H9 (cell line): Measurements from ENCODE around the gene RTL5. TPM values are rescaled to one million over a fixed set of nuclear protein-coding genes. Genes with fewer than 3 reads are reported as not detected.

Source experiments
- DNase-seq: peaks from one replicate; pipeline ENCODE4 v3.0.0-alpha.2; 2017
- H2AFZ ChIP-seq: one replicate; pipeline ENCODE4 v1.6.1; 2013; ENCODE audit warnings: mild to moderate bottlenecking, low read length, control low read depth, moderate library complexity
- H2AK5ac ChIP-seq: 2 replicates; pipeline ENCODE4 v1.6.1; 2013; ENCODE audit warnings: low read length, control low read depth, mixed read lengths; ENCODE audit not compliant: insufficient read length
- H2BK120ac ChIP-seq: one replicate; pipeline ENCODE4 v1.6.1; 2013; ENCODE audit warnings: low read depth, mild to moderate bottlenecking, low read length, control low read depth, inconsistent platforms; ENCODE audit not compliant: poor library complexity, severe bottlenecking
- H2BK12ac ChIP-seq: 2 replicates; pipeline ENCODE4 v1.6.1; 2013; ENCODE audit warnings: low read length, control low read depth, mixed read lengths, low read depth; ENCODE audit not compliant: insufficient read length
- H2BK15ac ChIP-seq: 2 replicates; pipeline ENCODE4 v1.6.1; 2013; ENCODE audit warnings: low read depth, low read length, control low read depth
- H2BK20ac ChIP-seq: one replicate; pipeline ENCODE4 v1.6.1; 2013; ENCODE audit warnings: low read depth, mild to moderate bottlenecking, low read length, control low read depth, inconsistent platforms; ENCODE audit not compliant: poor library complexity, severe bottlenecking
- H2BK5ac ChIP-seq: 2 replicates; pipeline ENCODE4 v1.6.1; 2013; ENCODE audit warnings: low read length, control low read depth, mixed read lengths; ENCODE audit not compliant: insufficient read length
- H3K14ac ChIP-seq: 2 replicates; pipeline ENCODE4 v1.6.1; 2013; ENCODE audit warnings: low read length, control low read depth; ENCODE audit not compliant: insufficient read depth
- H3K18ac ChIP-seq: 2 replicates; pipeline ENCODE4 v1.6.1; 2013; ENCODE audit warnings: low read depth, mild to moderate bottlenecking, mixed read lengths, low read length, control low read depth; ENCODE audit not compliant: insufficient read length
- H3K23ac ChIP-seq: 2 replicates; pipeline ENCODE4 v1.6.1; 2013; ENCODE audit warnings: low read length, control low read depth, mixed read lengths, low read depth; ENCODE audit not compliant: insufficient read length
- H3K23me2 ChIP-seq: 2 replicates; pipeline ENCODE4 v1.6.1; 2013; ENCODE audit warnings: low read depth, mild to moderate bottlenecking, mixed read lengths, low read length, control low read depth; ENCODE audit not compliant: insufficient read length, poor library complexity, severe bottlenecking
- H3K27ac ChIP-seq: 2 replicates; pipeline ENCODE4 v1.5.1; 2013; ENCODE audit warnings: low read length, control low read depth, mixed read lengths, low read depth; ENCODE audit not compliant: insufficient read length
- H3K27me3 ChIP-seq: 2 replicates; pipeline ENCODE4 v1.6.1; 2013; ENCODE audit warnings: low read length, control low read depth, inconsistent platforms; ENCODE audit not compliant: insufficient read depth
- H3K4ac ChIP-seq: 2 replicates; pipeline ENCODE4 v1.6.1; 2013; ENCODE audit warnings: low read depth, mild to moderate bottlenecking, control low read depth, inconsistent platforms, low read length, moderate library complexity
- H3K4me1 ChIP-seq: 2 replicates; pipeline ENCODE4 v1.6.1; 2013; ENCODE audit warnings: low read length, control low read depth, inconsistent platforms; ENCODE audit not compliant: insufficient read depth
- H3K4me2 ChIP-seq: 2 replicates; pipeline ENCODE4 v1.6.1; 2013; ENCODE audit warnings: low read length, control low read depth, mixed read lengths; ENCODE audit not compliant: insufficient read length, insufficient read depth
- H3K56ac ChIP-seq: 2 replicates; pipeline ENCODE4 v1.6.1; 2013; ENCODE audit warnings: low read depth, mild to moderate bottlenecking, mixed read lengths, low read length, control low read depth; ENCODE audit not compliant: insufficient read length
- H3K79me1 ChIP-seq: 2 replicates; pipeline ENCODE4 v1.6.1; 2013; ENCODE audit warnings: low read depth, mild to moderate bottlenecking, moderate library complexity, low read length, control low read depth, inconsistent platforms; ENCODE audit not compliant: insufficient read depth, poor library complexity, severe bottlenecking
- H3K79me2 ChIP-seq: 2 replicates; pipeline ENCODE4 v1.6.1; 2013; ENCODE audit warnings: low read length, control low read depth, inconsistent platforms; ENCODE audit not compliant: insufficient read depth
- H3K9ac ChIP-seq: 2 replicates; pipeline ENCODE4 v1.6.1; 2013; ENCODE audit warnings: low read length, control low read depth, mixed read lengths; ENCODE audit not compliant: insufficient read length; ENCODE audit errors: extremely low read depth
- H3K9me3 ChIP-seq: one replicate; pipeline ENCODE4 v1.6.1; 2013; ENCODE audit warnings: low read depth, low read length, inconsistent platforms; ENCODE audit not compliant: control insufficient read depth
- H3T11ph ChIP-seq: one replicate; pipeline ENCODE4 v1.6.1; 2013; ENCODE audit warnings: mild to moderate bottlenecking, low read length, control low read depth, inconsistent platforms
- H4K20me1 ChIP-seq: one replicate; pipeline ENCODE4 v1.6.1; 2013; ENCODE audit not compliant: control insufficient read depth, insufficient read length, insufficient read depth
- H4K5ac ChIP-seq: 2 replicates; pipeline ENCODE4 v1.6.1; 2013; ENCODE audit warnings: low read depth, mild to moderate bottlenecking, mixed read lengths, low read length, control low read depth; ENCODE audit not compliant: insufficient read length
- H4K8ac ChIP-seq: replicated peaks from 2 replicates; pipeline ENCODE4 v1.6.1; 2013; ENCODE audit warnings: low read length, control low read depth, mixed read lengths, low read depth; ENCODE audit not compliant: insufficient read length
- H4K91ac ChIP-seq: 2 replicates; pipeline ENCODE4 v1.6.1; 2013; ENCODE audit warnings: low read depth, mild to moderate bottlenecking, moderate library complexity, mixed read lengths, low read length, control low read depth; ENCODE audit not compliant: insufficient read length
- H3K27ac Mint-ChIP-seq, 3 experiments: 2 replicates in 2 of 3; 3 replicates in 1 of 3; pipeline ENCODE4 v1.8.0; 2020 to 2021; ENCODE audit warnings: mixed read lengths in 3 of 3, mild to moderate bottlenecking in 1 of 3, moderate library complexity in 1 of 3
- H3K27me3 Mint-ChIP-seq: 2 replicates; pipeline ENCODE4 v1.8.0; 2021; ENCODE audit warnings: low read depth, mild to moderate bottlenecking, moderate library complexity, mixed read lengths
- H3K36me3 Mint-ChIP-seq, 3 experiments: 2 replicates in 2 of 3; 3 replicates in 1 of 3; pipeline ENCODE4 v1.8.0; 2020 to 2021; ENCODE audit warnings: low read depth in 3 of 3, mixed read lengths in 3 of 3; ENCODE audit not compliant: insufficient read depth in 1 of 3
- H3K4me1 Mint-ChIP-seq, 2 experiments: 2 replicates each; pipeline ENCODE4 v1.8.0; 2020; ENCODE audit warnings: mixed read lengths in 2 of 2
- H3K4me3 Mint-ChIP-seq, 2 experiments: 2 replicates in 1 of 2; 3 replicates in 1 of 2; pipeline ENCODE4 v1.8.0; 2020 to 2021; ENCODE audit warnings: mild to moderate bottlenecking in 2 of 2, mixed read lengths in 2 of 2, moderate library complexity in 1 of 2
- H3K9me3 Mint-ChIP-seq, 2 experiments: 2 replicates in 1 of 2; 3 replicates in 1 of 2; pipeline ENCODE4 v1.8.0; 2020; ENCODE audit warnings: mild to moderate bottlenecking in 2 of 2, mixed read lengths in 2 of 2, moderate library complexity in 1 of 2
- whole genome bisulfite sequencing: extraction: QIAGEN DNeasy Blood & Tissue Kit; methylation state at CpG from one replicate; pipeline ENCODE4 v1.1.7; 2013; ENCODE audit warnings: missing lambda C conversion rate, low lambda C conversion rate, mixed read lengths; ENCODE audit not compliant: insufficient read length; ENCODE audit errors: extremely low coverage; 5-methylcytosine and 5-hydroxymethylcytosine counted together
- total RNA-seq: library from RNA; stranded (reverse); gene quantifications from 2 replicates; pipeline ENCODE4 v1.2.1, GENCODE V29; 2021
- TF ChIP-seq, protein P1 (sequence below): fragments of 200-600 bp; sonication (generic); conservative IDR thresholded peaks from 3 replicates; pipeline ENCODE4 v1.8.0; 2021; ENCODE audit warnings: antibody characterized with exemption, mild to moderate bottlenecking

RTL5 gene
- total RNA-seq, 1 experiment from 2014 or later, result 1.2 TPM

DNA sequence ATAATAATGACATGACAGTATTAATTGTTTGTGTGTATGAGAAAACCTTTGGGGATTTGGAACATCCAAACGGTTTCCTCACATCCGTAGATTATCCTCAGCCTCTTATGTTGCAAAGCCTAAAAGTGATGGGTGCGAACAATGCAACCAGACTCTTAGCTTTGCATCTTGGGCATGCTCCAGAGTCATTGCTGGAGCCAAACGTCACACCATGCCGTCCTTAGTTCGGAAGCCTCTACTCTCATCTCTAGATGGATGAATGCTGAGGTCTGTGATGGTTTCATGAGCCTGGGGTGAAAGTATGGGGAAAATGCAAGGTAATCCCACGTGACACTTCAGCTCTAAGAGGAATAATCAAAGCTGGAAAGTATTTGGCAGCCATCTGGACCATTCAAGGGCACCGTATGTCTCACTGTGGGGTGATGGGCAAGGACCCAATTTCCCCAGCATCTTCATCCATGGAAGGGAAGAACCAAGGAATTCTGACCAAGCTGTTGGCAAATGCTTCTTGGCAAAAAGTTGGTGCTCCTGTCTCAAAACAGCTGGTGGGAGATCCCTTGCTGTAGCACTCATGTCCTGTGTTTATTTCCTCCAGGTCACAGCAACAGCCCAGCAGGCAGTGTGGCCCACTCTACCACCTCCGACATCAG lies 6.3 kb upstream of the RTL5 start:
- Histone ChIP-seq H3K14ac (no peak overlapping the region), H3K18ac (no peak overlapping the region), H4K91ac (no peak overlapping the region), H2BK120ac (no peak overlapping the region), H4K8ac (no peak overlapping the region), H3K4me1 (no peaks in the 10 kb centered on the region), H3K79me1 (no peaks in the 10 kb centered on the region), H3K9me3 (peaks cover 39% of the 10 kb centered on the region), H4K5ac (no peak overlapping the region), H3K27ac (no peak overlapping the region), H2BK12ac (no peak overlapping the region), H2AK5ac (no peak overlapping the region), H4K20me1 (no peaks in the 10 kb centered on the region), H2AFZ (no peak overlapping the region), H3T11ph (no peak overlapping the region), H2BK5ac (no peak overlapping the region), H2BK15ac (no peak overlapping the region), H2BK20ac (no peak overlapping the region), H3K23ac (no peak overlapping the region), H3K4ac (no peak overlapping the region), H3K79me2 (no peaks in the 10 kb centered on the region), H3K23me2 (no peaks in the 10 kb centered on the region), H3K4me2 (no peak overlapping the region), H3K56ac (no peak overlapping the region), H3K27me3 (no peaks in the 10 kb centered on the region), H3K9ac (no peak overlapping the region)
- H3K27ac Mint-ChIP-seq, result no peak overlapping the region
- peaks cover 26 to 46% (median 34%) of the 10 kb centered on the region in 3 experiments for H3K36me3 Mint-ChIP-seq
- no CpG with 5 or more reads among the region's 9 CpGs for WGBS
- H3K4me3 Mint-ChIP-seq, result no peak overlapping the region
- peaks cover 17% of the 10 kb centered on the region for H3K27me3 Mint-ChIP-seq
- H3K4me1 Mint-ChIP-seq, result no peaks in the 10 kb centered on the region
- H3K9me3 Mint-ChIP-seq, result peaks cover 79 to 82% of the 10 kb centered on the region in 2 experiments
- DNase-seq, result no peak
- TF ChIP-seq, protein P1, sequence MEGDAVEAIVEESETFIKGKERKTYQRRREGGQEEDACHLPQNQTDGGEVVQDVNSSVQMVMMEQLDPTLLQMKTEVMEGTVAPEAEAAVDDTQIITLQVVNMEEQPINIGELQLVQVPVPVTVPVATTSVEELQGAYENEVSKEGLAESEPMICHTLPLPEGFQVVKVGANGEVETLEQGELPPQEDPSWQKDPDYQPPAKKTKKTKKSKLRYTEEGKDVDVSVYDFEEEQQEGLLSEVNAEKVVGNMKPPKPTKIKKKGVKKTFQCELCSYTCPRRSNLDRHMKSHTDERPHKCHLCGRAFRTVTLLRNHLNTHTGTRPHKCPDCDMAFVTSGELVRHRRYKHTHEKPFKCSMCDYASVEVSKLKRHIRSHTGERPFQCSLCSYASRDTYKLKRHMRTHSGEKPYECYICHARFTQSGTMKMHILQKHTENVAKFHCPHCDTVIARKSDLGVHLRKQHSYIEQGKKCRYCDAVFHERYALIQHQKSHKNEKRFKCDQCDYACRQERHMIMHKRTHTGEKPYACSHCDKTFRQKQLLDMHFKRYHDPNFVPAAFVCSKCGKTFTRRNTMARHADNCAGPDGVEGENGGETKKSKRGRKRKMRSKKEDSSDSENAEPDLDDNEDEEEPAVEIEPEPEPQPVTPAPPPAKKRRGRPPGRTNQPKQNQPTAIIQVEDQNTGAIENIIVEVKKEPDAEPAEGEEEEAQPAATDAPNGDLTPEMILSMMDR, result no peak
